GM12873 (cell line): ENCODE measurements around the gene TLR6.

Experiments
- TF ChIP-seq, protein P1 (sequence below): IDR thresholded peaks from 2 replicates; pipeline ENCODE4 v1.5.1; 2012; ENCODE audit warnings: low read depth, mild to moderate bottlenecking, moderate library complexity, low read length, control low read depth; ENCODE audit not compliant: insufficient read depth; ENCODE audit errors: missing control alignments

The TLR6 gene

DNA sequence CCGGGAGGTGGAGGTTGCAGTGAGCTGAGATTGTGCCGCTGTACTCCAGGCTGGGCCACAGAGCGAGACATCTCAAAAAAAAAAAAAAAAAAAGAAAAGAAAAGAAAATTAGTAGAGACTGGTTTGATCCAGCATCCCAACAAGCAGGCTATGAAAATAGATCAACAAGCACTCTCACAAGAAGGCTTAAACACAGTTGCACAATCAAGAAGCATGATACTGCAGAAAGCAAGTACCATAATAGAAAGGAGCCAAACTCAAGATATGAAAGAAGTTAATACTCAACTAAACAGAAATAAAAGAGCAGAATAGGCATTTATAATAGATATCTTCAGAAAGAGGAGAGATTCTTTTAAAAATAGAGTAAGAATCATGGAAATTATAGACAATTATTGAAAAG, 10.6 kb downstream of the TLR6 start:
- TF ChIP-seq, protein P1, sequence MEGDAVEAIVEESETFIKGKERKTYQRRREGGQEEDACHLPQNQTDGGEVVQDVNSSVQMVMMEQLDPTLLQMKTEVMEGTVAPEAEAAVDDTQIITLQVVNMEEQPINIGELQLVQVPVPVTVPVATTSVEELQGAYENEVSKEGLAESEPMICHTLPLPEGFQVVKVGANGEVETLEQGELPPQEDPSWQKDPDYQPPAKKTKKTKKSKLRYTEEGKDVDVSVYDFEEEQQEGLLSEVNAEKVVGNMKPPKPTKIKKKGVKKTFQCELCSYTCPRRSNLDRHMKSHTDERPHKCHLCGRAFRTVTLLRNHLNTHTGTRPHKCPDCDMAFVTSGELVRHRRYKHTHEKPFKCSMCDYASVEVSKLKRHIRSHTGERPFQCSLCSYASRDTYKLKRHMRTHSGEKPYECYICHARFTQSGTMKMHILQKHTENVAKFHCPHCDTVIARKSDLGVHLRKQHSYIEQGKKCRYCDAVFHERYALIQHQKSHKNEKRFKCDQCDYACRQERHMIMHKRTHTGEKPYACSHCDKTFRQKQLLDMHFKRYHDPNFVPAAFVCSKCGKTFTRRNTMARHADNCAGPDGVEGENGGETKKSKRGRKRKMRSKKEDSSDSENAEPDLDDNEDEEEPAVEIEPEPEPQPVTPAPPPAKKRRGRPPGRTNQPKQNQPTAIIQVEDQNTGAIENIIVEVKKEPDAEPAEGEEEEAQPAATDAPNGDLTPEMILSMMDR, result no peak

DNA sequence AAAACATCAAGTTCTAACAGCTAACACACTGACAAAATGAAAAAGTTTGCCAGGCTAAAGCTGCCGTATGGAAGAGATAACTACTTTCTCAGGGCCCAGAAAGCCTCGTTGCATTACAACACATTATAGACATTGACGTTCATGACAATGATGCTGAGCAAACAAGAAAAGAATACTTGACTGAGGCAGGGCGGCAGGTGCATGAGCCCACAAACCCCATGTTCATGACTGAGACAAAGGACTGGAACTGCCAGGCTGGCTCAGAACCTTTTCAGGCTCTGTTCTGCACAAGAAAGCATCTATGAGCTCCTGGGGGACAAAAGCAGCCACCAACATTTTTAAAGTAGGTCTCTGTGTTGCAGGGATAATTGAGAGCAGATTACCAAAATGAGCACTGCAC, 13.6 kb downstream of the TLR6 start:
- TF ChIP-seq, protein P1, result no peak

DNA sequence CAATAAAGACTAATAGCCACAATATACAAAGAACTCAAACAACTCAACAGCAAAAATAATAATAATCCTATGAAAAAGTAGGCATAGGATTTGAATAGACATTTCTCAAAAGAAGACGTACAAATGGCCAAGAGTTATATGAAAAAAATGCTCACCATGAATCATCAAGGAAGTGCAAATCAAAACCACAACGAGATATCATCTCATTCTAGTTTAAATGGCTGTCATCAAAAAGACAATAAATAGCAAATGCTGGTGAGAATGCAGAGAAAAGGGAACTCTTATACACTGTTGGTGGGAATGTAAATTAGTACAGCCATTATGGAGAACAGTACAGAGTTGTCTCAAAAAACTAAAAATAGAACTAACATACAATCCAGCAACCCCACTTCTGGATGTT, 18.8 kb downstream of the TLR6 start:
- TF ChIP-seq, protein P1, result no peak

DNA sequence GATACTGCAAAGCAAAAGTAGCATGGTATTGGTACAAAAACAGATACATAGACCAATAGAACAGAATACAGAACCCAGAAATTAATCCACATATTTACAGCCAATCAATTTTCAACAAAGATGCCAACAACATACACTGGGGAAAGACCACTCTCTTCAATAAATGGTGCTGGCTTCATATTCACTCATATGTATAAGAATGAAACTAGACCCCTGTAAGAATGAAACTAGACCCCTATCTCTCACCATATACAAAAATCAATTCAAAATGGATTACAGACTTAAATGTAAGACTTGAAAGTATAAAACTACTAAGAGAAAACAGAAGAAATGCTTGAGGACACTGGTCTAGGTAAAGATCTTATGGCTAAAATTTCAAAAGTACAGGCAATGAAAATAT, 19.3 kb downstream of the TLR6 start:
- TF ChIP-seq, protein P1, result no peak

DNA sequence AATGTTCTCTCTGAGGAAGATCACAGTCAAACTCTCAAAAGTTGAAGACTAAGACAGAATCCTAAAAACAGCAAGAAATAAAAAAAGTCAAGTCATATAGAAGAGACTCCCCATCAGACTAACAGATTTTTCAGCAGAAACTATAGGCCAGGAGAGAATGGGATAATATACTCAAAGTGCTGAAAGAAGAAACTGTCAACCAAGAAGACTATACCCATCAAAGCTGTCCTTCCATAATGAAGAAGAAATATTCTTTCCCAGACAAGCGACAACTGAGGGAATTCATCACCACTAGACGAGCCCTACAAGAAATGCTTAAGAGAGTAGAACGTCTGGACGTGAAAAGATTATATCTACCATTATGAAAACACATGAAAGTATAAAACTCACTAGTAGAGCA, 22.0 kb downstream of the TLR6 start:
- TF ChIP-seq, protein P1, result no peak

DNA sequence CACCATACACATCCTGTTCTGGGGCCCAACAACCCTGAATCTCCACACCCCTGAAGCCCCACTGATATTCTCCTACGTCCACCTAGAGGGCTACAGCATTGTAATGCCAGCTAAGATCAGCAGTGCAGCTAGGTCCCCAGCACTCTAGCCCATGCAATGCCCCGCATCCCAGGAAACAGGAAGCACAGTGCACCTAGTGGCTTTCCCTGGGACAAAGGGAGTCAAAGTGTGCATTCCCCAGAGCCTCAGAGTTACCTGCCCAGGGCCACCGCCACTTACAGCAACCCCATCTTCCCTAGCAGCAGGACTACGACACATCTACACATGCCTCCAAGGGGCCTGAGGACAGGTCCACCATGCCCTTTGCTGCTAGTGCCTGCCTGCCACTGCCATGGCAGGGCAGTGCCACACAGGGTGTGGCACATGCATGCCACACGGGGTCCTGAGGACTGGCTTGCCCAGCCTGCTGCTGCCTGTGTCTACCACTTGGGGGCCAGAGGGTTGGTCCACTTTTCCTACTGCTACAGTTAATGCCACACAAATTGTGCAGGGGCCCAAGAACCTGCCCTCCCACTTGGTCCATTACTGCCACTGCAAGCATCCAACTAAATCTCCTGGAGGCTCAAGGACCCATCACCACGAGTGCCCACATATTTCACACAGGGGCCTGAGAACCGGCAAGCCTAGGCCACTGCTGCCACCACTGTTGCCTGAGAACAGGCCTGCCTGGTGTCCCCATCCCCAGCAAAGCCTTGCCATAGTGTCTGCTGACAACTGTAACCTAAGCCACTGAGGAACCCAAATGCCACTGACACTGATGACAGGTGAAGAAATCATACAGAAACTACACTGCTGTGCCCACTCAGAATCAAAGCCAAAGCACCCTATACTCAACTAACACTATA, 23.7 kb downstream of the TLR6 start:
- TF ChIP-seq, protein P1, result peak; percentile 47

DNA sequence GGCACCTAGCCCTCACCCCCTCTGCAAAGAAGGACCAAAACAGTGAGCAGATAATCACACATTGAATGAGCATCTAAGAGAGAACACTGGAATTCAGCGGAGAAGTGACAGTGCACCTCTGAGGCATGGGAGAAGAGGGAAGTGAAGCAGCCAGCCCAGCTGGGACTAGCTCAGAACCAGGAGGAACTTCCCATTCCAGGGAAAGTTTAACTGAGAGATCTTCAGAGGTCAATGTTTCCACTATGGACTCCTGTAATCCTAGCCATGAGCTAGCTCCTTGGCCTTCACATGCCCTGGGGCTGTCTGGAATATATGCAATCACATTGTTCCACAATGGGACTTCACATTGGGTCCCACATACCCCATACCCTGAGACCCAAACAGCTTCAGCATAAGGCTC, 24.4 kb downstream of the TLR6 start:
- TF ChIP-seq, protein P1, result no peak
